Amniotic stem cell (primary cell): ENCODE measurements around the gene HGFAC.

Source experiments
- DNase-seq: peaks from one replicate; lab custom pipeline; 2025; lab: John Stamatoyannopoulos, UW

Gene HGFAC

DNA sequence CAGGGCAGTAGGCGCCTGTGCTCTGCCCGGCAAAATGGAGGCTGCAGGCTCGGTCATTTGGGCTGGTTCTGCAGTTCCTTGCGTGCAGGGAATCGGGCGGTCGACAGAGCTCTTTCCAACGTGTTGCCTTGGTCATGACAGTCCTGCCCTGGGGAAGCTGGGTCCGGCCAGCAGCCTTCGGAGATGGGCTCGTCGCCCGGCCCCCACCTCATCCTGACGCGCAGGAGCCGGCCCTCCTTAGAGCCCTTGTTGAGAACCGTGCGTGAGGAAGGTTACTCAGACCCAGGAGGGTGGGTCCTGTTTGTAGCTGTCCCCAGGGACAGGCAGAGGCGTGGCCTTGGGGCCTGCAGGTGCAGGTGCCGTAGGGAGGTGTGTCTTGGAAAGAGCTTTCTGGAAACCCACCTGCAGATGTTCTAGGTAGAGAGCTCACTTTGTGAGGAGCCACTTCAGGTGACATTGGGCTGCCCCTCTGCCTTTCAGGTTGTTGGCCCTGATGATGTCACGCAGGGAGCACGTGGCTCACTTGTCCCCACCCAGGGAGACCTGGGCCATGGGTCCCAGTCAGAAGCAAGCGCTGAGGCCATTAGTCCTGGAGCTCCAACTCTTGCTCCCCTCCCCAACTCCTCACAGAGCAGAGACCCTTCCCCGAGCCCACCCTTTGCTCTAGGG, 15.2 kb upstream of the HGFAC start:
- DNase-seq, result no peak

DNA sequence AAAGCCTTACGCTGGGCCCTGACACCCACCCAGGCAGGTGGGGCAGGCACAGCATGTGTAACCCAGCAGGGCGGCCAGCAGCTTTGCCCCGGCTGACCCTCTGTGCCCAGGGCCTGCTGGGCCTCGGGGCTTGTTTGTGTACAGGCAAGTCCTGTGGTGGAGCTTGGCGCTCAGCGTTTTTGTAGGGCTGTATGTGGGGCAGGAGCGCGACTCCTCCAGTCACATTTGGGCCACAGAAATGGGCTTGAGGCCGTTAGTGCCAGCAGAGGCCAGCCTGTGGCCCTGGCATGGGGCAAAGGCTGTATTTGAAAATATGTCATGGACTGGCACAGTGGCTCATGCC, 14.7 kb upstream of the HGFAC start:
- no peak for DNase-seq

DNA sequence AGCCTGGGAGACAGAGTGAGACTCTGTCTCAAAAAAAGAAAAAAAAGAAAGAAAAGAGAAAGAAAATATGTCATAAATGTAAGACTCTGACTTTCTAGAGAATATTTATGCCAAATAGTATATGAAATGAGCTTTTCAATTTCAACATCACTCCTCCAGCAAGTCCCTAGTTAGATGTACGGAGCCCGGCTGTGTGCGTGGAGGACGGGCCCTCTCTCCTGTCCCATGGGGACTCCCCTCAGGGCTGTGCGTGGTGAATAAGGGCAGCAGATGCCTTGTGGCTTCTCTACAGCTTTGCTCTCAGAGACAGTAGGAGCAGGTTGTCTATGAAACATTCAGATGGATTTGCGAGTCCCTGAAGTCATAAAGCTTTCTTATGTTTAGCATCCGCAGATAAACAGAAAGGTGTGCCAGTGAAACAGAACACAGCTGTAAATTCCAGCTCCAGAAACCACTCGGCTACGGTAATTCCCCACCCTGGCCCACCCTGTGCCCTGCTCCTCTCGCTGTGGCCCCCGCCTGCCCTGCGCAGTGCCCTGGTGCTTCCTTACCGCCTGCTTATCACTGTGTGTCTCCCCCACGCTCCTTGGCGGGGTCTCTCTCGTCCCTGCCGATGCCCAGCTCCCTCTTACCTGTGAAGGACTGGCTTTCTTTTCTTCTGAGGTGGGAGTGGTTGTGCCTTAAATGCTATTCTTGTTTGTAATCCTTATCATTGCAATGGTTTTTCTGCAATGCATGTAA, 13.9 kb upstream of the HGFAC start:
- no peak for DNase-seq

DNA sequence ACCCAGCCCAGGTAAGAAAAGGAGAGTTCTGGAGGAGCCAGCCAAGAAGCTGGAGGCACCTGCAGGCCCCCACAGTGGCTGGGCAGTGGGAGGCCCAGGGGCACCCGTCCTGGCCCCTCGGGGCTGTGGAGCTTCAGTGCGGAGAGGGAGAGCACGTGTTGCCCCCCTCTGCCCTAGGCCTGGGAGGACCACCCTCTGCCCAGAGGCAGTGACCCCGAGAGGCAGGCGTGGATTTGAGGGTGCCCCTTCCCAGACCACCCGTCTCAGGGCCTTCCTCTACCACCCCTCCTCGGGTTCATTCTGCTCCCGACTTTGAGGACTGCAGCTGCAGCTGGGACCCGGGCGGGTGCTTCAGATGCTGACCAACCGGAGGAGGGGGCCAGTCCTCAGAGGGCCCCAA, 12.1 kb upstream of the HGFAC start:
- DNase-seq, result no peak

DNA sequence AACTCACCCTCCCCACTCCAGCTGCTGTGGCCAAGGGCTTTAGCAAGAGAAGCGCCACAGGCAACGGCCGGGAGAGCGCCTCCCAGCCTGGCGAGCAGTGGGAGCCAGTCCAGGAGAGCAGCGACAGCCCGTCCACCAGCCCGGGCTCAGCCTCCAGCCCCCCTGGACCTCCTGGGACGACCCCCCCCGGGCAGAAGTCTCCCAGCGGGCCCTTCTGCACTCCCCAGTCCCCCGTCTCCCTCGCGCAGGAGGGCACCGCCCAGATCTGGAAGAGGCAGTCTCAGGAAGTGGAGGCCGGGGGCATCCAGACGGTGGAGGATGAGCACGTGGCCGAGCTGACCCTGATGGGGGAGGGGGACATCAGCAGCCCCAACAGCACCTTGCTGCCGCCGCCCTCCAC, 11.2 kb upstream of the HGFAC start:
- DNase-seq, result no peak

DNA sequence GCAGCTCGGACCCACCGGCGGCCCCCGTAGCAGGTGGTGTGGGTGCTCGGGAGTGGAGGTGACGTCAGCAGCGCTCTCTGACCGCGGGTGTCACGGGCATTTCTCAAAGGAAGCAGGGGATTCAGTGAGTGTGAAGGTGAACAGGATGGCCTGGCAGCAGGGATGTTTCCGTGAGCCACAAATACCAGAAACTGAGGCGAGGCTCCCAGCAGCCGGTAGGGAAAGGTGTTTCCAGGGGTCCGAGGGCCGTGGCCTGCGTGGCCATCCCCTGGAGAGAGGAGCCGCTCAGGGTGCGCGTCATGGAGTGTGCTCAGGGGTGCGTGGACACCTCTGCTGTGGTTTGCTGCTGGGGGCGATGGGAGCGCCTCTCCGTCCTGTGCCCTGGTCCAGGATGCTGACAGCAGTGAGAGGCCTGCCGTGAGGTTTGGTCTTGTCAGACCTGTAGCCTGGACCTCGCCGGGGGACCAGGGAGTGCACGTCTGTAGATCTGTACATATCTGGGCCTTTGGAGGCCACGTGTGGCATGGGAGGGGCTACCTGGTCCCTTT, 10.2 kb upstream of the HGFAC start:
- DNase-seq, result no peak

DNA sequence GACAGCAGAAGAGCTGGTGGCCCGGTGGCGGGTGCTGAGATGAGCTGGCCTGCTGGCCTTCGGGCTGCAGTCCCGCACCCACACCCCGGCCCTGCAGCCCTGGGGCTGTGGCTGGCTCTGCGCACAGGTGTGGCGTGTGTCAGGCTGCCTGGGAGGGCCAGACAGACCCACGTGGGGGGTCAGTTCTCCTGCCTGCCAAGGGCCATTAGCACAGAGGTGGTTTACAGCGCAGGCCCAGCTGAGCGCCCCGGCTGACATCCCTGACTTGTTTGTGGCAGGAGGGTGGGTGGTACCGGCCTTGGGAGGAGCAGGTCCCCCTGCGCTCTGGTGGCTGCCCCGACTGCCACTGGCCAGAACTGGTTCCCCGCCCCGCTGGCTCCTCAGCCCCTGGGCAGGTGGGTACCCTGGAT, 9.4 kb upstream of the HGFAC start:
- no peak for DNase-seq

DNA sequence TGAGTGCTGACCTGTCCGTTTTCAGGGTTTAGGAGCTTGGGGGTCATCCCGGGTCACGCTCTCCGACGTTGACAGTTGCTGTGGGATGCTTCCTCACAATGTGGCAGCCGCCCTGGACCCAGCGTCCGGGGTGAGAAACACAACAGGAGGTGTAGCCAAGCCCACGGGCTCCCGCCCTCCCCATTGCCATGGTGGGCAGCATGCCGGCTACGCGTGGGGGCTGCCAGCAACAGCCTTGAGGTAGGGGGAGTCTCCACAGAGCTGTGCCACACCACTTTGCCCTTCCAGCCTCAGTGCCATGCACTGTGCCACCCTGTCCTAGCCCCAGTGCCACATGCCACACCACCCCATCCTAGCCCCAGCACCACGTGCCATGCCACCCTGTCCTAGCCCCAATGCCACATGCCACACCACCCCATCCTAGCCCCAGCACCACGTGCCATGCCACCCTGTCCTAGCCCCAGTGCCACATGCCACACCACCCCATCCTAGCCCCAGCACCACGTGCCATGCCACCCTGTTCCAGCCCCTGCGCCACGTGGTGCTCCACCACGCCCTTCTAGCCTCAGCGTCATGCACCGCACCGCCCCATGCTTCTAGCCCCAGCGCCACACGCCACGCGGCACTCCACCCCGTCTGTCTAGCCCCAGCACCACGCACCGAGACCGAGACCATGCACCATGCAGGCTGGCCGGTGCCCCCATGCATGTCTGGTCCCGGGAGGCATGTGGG, 8.5 kb upstream of the HGFAC start:
- no peak for DNase-seq

DNA sequence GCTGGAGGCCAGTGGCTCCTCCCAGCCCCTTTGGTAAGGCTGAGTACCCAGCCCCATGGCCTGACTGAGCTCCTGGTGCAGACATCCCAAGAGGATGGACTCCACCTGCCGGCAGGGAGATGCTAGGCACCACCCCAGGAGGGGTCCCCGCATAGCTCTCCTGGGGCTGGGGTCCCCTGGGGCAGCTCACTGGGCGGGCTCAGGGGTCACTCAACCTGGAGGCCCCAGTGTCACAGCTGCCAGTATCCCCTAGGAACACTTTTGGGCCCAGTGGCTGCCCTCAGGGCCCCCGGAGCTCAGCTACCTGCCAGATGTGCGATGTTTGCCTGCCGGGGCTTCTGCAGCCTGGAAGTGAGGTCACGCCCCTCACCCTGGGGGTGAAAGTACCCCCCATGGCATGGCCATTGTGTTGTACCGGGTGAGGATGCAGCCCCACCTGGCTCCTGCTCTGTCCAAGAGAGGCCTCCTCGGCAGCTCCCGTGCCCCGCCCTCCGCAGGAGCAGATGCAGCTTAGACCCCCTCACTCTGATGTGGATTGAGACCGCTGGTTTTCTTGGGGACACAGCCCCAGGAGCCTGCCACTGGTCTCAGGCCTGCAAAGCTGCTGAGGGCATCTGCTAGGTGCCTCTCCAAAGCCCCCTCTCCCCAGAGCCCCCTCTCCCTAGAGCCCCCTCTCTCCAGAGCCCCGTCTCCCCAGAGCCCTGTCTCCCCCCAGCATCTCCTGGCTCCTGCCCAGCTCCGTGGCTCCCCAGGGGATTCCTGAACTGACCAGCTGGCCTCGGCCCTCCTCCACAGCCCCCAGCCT, 6.7 kb upstream of the HGFAC start:
- no peak for DNase-seq

DNA sequence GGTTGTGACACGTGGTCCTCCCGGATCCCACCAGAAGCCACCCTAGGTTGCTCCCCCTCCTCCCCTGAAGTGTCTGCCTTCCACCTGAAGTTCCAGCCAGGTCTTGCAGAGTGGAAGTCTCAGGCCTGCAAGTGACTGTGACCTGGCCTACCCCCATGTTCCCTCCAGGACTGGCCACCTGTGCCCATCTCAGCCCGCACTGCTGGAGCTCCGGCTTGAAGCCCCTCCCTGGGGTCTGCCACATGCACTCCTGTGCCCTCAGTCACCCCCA, 6.1 kb upstream of the HGFAC start:
- DNase-seq, result no peak

DNA sequence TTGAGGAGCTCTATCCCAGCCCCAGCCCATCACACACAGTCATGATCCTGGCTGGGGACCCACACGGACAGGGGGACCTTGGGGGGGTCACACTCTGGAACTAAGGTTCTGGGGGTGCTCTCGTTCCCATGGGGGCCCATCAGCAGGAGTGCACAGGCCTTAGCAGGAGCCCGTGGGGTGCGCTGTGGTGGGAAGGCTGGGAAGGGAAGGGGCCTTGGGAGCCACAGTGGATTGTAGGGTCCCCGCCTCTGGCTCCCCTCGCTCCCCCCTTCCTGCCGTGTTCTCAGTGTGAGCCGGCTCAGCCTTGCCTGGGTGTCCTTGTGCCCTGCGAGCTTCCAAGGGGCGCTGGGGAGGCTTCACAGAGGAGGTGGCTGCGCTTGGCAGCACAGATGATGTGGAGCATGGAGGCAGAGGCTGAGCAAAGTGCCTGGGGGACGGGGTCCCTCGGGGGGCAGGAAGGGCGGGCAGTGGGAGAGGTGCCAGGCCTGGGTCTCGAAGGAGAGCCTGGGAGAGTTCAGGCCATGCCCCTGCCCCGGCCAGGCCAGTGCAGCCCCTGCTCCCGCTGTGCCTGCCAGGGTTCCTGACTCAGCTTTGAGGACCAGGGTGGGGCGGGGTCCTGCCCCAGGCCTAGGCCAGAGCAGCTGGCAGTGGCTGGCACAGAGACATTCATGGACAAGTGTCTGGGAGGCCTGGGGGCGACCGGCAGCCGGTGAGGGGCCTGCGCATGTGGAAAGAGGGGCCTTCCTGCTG, 5.5 kb upstream of the HGFAC start:
- no peak for DNase-seq

DNA sequence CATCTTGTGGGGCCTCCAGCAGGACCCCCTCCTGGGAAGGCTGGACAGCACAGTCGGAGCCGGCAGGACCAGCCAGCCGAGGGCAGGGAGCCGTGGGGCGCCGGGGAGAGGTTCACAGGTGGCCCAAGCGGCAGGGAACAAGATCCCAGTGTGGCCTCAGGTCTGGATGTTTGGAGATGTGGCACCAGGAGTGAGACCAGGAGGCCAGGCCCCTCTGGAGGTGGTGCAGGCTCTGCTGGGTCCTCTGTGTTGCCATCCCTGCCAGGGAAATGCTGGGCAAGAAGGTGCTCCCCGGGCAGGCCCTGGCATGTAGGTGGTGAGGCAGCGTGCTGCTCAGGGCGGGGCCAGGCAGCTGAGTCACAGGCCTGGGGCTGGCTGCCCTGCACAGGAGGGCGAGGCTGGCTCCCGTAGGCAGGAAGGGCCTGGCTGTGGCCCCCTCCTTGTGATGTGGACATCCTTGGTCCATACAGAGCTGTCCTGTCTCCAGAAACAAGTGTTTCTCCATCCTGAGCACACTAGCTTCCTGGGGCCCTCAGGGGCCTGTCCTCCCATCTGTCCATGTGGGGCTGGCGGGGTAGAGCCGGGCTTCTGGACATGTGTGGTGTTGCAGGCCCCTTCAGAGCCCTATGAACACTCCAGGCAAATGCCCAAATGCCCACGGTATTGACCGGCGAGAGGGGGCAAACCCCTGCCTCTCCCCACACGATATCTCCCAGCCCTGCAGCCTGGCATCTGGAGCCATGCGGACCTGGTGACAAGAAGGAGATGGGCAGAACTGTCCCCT, 4.8 kb upstream of the HGFAC start:
- peak; percentile 22 for DNase-seq

DNA sequence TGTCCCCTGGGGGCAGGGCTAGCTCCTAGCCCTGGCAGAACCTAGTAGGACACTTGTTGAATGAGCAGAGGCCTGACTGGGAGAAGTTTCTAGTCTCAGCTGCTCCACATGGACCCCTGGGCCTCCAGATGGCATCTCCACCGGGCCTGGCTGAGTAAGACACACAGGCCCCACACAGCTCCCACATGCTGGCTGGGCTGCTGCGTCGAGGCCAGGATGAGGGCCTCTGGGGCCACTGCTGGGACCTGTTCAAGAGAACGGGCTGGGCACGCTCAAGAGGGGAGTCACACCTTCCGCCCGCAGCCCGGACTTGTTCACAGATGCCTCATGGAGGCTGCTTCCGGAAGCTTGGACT, 4.2 kb upstream of the HGFAC start:
- DNase-seq, result no peak

DNA sequence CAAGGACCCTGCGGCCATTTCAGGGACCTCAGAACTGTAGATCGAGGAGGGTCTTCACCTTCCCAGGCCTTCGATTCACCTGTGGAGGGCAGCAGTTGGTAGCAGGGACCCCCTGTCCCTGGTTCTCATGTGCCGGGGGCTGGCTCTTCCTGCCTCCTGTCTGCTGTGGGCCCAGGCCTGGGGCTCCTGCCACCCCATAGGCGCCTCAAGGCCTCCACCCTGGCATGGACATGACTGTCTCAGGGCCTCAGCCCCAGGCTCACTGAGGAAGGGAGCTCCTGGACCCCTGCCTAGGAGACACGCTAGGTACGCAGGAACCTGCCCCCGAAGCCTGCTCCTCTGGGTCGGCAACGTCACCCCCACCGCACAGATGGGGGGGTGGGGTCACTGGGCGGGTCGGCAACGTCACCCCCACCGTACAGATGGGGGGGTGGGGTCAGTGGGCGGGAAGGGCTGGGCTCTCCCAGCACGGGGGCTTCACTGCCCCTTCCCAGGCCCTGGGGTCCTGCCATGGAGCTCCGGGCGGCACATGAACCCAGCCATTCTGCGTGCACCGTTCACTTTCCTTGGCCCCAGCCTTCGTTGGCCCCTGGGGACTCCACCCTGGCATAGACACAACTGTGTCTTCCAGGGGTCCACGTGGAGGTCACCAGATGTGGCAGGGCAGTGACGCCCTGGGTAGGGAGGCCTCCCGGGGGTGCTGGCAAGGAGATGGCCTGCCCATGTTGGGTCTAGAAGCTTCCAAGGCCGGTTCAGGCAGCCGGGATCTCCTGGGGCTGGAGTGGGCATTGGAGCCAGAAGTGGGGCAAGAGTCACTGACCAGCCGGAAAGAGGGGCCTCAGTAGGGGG, 3.5 kb upstream of the HGFAC start:
- no peak for DNase-seq

DNA sequence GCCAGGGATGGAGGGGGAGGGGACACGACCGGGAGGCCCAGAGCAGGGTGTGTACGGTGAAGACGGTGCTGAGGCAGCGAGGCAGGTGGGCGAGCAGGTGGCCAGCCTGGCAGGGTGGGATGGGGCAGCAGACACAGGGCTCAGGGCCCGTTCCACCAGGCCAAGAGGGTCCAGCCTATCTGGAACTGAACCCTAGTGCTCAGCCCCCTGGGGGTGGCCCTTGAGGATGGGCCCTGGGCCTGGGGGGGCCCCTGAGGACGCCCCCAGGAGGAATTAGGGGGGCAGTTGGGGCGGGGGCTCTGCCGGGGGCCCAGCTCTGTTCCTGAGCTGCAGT, 3.0 kb upstream of the HGFAC start:
- DNase-seq, result no peak

DNA sequence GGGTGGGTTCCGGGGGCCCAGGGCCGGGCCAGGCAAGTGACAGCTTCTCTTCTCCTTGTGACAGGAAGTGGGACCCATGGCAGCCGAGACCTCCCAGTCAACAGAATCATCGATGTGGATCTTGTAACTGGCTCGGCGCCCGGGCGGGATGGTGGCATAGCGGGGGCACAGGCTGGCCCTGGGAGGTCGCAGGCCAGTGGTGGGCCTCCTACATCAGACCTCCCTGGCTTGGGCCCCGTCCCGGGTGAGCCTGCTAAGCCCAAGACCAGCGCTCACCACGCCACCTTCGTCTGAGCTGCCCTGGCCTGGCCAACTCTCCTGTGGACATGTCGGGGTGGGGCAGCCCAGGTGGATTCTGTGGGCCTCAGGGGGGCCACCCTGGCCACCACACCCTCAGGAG, 2.4 kb upstream of the HGFAC start:
- no peak for DNase-seq

DNA sequence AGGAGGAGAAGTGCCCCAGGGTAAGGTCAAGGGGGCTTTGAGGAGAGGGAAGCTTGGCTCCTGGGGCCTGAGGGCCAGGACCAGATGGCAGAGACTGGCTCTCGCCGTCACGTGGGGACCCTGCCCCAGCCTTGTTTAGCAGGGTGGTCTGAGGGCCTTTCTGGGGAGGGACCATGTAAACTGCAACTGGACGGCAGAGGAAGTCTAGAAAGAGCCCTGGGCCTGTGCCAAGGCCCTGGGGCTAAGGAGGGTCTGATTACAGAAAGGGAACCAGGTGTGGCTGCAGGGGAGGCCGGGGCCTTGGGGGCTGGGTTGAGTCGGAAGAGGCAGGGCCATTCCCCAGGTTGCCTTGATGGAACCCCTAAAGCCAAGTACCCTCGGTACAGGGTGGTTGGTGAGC, 1.8 kb upstream of the HGFAC start:
- DNase-seq, result no peak

DNA sequence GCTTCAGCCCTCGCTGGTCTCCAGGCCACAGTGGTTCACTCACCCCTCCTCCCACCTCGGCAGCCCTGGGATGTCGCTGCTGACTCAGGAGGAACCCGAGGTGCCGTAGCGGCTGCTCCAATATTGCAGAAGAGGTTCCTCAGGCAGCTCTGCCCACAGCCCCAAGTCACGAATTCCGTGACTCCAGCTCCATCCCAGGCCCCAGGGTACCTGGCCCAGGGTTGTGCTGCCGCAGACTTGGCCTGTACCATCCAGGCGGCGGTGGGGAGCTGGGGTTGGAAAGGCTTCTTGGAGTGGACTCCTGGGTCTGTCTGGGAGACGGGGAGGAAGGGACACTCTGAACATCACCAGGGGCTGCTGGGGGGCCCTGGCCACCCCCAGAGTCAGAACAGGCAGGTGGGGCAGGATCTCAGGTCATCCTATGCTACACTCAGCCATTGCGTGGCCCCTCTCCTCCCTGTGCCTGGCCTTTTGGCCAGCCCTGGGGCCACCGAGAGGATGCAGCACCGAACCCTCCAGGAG, 728 bp upstream of the HGFAC start:
- no peak for DNase-seq

DNA sequence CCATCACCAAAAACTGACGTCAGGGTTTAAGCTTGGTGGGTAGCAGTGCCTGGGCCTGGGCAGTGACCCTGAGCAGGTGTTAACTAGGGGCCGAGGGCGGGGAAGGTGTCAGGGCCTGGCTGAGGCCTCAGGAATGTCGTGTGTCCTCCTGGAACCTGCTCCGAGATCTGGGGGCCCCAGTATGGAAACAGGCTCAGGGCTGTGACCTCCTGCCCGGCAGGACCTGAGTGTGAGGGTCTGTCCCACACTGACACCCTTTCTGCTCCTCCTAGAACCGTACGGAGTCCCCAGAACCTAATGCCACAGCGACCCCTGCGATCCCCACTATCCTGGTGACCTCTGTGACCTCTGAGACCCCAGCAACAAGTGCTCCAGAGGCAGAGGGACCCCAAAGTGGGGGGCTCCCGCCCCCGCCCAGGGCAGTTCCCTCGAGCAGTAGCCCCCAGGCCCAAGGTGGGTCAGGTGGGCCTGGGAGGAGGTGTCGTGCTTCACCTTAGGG, 741 bp downstream of the HGFAC start:
- DNase-seq, result no peak
